Smooth muscle cell (in vitro differentiated cells): Measurements from ENCODE around the gene CERS5. TPM values are rescaled to one million over a fixed set of nuclear protein-coding genes. Genes with fewer than 3 reads are reported as not detected.

Experiments
- DNase-seq: peaks from one replicate; lab custom pipeline; 2025; ENCODE audit not compliant: unreplicated experiment; lab: John Stamatoyannopoulos, UW
- H2AFZ ChIP-seq: fragments of 200-600 bp; sonication (generic); 2 replicates; pipeline ENCODE4 v1.6.0; 2016; ENCODE audit warnings: antibody characterized with exemption, low read depth, mild to moderate bottlenecking
- H3F3A ChIP-seq: fragments of 200-600 bp; sonication (generic); 2 replicates; pipeline ENCODE4 v1.6.0; 2017; ENCODE audit warnings: antibody characterized with exemption, low read depth
- H3K27ac ChIP-seq: fragments of 200-600 bp; sonication (generic); 2 replicates; pipeline ENCODE4 v1.5.1; 2016; ENCODE audit warnings: low read depth, mild to moderate bottlenecking
- H3K27me3 ChIP-seq: fragments of 200-600 bp; sonication (generic); 2 replicates; pipeline ENCODE4 v1.6.1; 2016; ENCODE audit warnings: low read depth, mild to moderate bottlenecking
- H3K36me3 ChIP-seq: fragments of 200-600 bp; sonication (generic); 2 replicates; pipeline ENCODE4 v1.5.1; 2016; ENCODE audit warnings: low read depth
- H3K4me1 ChIP-seq: fragments of 200-600 bp; sonication (generic); 2 replicates; pipeline ENCODE4 v1.5.1; 2016; ENCODE audit warnings: low read depth
- H3K4me2 ChIP-seq: fragments of 200-600 bp; sonication (generic); 2 replicates; pipeline ENCODE4 v1.6.0; 2016; ENCODE audit warnings: mild to moderate bottlenecking
- H3K4me3 ChIP-seq: fragments of 200-600 bp; sonication (generic); 2 replicates; pipeline ENCODE4 v1.5.1; 2016; ENCODE audit warnings: mild to moderate bottlenecking
- H3K79me2 ChIP-seq: fragments of 200-600 bp; sonication (generic); 2 replicates; pipeline ENCODE4 v1.6.0; 2016; ENCODE audit warnings: low read depth, mild to moderate bottlenecking
- H3K9ac ChIP-seq: fragments of 200-600 bp; sonication (generic); 2 replicates; pipeline ENCODE4 v1.6.0; 2016; ENCODE audit warnings: low read depth
- H3K9me3 ChIP-seq: fragments of 200-600 bp; sonication (generic); replicated peaks from 2 replicates; pipeline ENCODE4 v1.5.1; 2016; ENCODE audit warnings: low read depth
- H4K20me1 ChIP-seq: fragments of 200-600 bp; sonication (generic); 2 replicates; pipeline ENCODE4 v1.6.0; 2016; ENCODE audit warnings: low read depth
- CTCF ChIP-seq: fragments of 200-600 bp; sonication (generic); IDR thresholded peaks from 2 replicates; pipeline ENCODE4 v1.5.1; 2017; ENCODE audit warnings: borderline replicate concordance, mild to moderate bottlenecking, antibody characterized with exemption; ENCODE audit not compliant: insufficient read depth, poor library complexity, severe bottlenecking
- WGBS: methylation state at CpG from one replicate; pipeline ENCODE4 v1.1.7; 2016; ENCODE audit warnings: low lambda C conversion rate; 5-methylcytosine and 5-hydroxymethylcytosine counted together
- polyA plus RNA-seq: library from polyadenylated mRNA; unstranded; fragments of >200 nt; fragmentation: Nextera tagmentation; extraction: Ambion mirVana; gene quantifications from 2 replicates; pipeline ENCODE4 v1.2.1, GENCODE V29; 2016
- total RNA-seq: library from RNA; depleted of rRNA; stranded (reverse); fragments of >200 nt; gene quantifications from 2 replicates; pipeline ENCODE4 v1.2.3, GENCODE V29; 2014

Gene CERS5
- total and polyA plus RNA-seq, 2 experiments from 2014 or later, result 53.5 to 102 TPM

- Histone ChIP-seq H4K20me1 (peaks cover 98% of the 10 kb centered on the region), H3K79me2 (peaks cover 86% of the 10 kb centered on the region), H3K9me3 (no peaks in the 10 kb centered on the region), H3F3A (no peaks in the 10 kb centered on the region), H3K27ac (no peak overlapping the region), H2AFZ (no peak overlapping the region), H3K27me3 (no peaks in the 10 kb centered on the region), H3K4me1 (no peaks in the 10 kb centered on the region), H3K4me2 (no peak overlapping the region), H3K4me3 (no peak overlapping the region), H3K9ac (no peak overlapping the region), H3K36me3 (no peaks in the 10 kb centered on the region)
- DNase-seq, result no peak
- TF ChIP-seq CTCF, result no peak
- WGBS, result 95% methylated on average over 4 of the region's 4 CpGs
Observed at GRCh38 chr12:50147281-50147680, 19.9 kb downstream of the CERS5 start.

GRCh38 chr12:50145439-50145838 is 21.7 kb downstream of the CERS5 start:
- no peak overlapping the region for H3K9ac ChIP-seq
- no peaks in the 10 kb centered on the region for H3K27me3 ChIP-seq
- H3K9me3 ChIP-seq, result no peaks in the 10 kb centered on the region
- no peak for TF ChIP-seq CTCF
- no peak overlapping the region for H2AFZ ChIP-seq
- 100% methylated on average over 2 of the region's 2 CpGs for WGBS
- H3K79me2 ChIP-seq, result peaks cover 67% of the 10 kb centered on the region
- H3K27ac ChIP-seq, result no peak overlapping the region
- H3K36me3 ChIP-seq, result no peaks in the 10 kb centered on the region
- H3K4me1 ChIP-seq, result no peaks in the 10 kb centered on the region
- H3K4me2 ChIP-seq, result no peak overlapping the region
- H3F3A ChIP-seq, result no peaks in the 10 kb centered on the region
- H4K20me1 ChIP-seq, result peaks cover 90% of the 10 kb centered on the region
- no peak overlapping the region for H3K4me3 ChIP-seq
- no peak for DNase-seq

- no peaks in the 10 kb centered on the region for H3K27me3 ChIP-seq
- no peaks in the 10 kb centered on the region for H3K9me3 ChIP-seq
- H3K4me2 ChIP-seq, result no peak overlapping the region
- WGBS, result 96% methylated on average over 8 of the region's 8 CpGs
- TF ChIP-seq CTCF, result no peak
- peaks cover 43% of the 10 kb centered on the region for H3K79me2 ChIP-seq
- no peaks in the 10 kb centered on the region for H3K4me1 ChIP-seq
- DNase-seq, result no peak
- no peak overlapping the region for H3K27ac ChIP-seq
- H3F3A ChIP-seq, result no peaks in the 10 kb centered on the region
- H3K4me3 ChIP-seq, result no peak overlapping the region
- peaks cover 67% of the 10 kb centered on the region for H4K20me1 ChIP-seq
- peaks cover 4% of the 10 kb centered on the region for H3K36me3 ChIP-seq
- no peak overlapping the region for H2AFZ ChIP-seq
- H3K9ac ChIP-seq, result no peak overlapping the region
Observed at GRCh38 chr12:50142993-50143392, 24.2 kb downstream of the CERS5 start.

- Histone ChIP-seq H4K20me1 (peaks cover 23% of the 10 kb centered on the region), H3K27me3 (no peaks in the 10 kb centered on the region), H3K4me1 (no peaks in the 10 kb centered on the region), H3K27ac (no peak overlapping the region), H3K9me3 (no peaks in the 10 kb centered on the region), H2AFZ (no peak overlapping the region), H3K4me3 (no peak overlapping the region), H3F3A (peaks cover 12% of the 10 kb centered on the region), H3K79me2 (no peaks in the 10 kb centered on the region), H3K9ac (no peak overlapping the region), H3K4me2 (no peak overlapping the region), H3K36me3 (peaks cover 13% of the 10 kb centered on the region)
- TF ChIP-seq CTCF, result peak; percentile 53
- DNase-seq, result no peak
- WGBS, result 87% methylated on average over 2 of the region's 2 CpGs
Observed at GRCh38 chr12:50132505-50133135, 34.5 kb downstream of the CERS5 start.
